Measurements from ENCODE around the gene DCANP1. TPM values are rescaled to one million over a fixed set of nuclear protein-coding genes. Genes with fewer than 3 reads are reported as not detected.
"Not testable (repeated sequence)": the region's sequence is repeated elsewhere in the genome, so short reads cannot be mapped to it uniquely, and the experiment has no call there.

DCANP1 gene
- total RNA-seq (not detected in 2 replicates), polyA plus RNA-seq (not detected in 2 replicates), polyA minus RNA-seq (ENCODE audit: low replicate concordance) (0.52 TPM in 1 of 2 replicates, not detected in the other)
- polyA plus RNA-seq (2012) = not detected in 2 replicates

GRCh38 chr5:135447298-135447929 is at the start of gene DCANP1:
Gene DCANP1 (minus strand): TSS chr5:135447348. CDS start chr5:135447108, 240 bp downstream.
- Histone ChIP-seq H4K20me1 (ENCODE audit: control insufficient read depth, extremely low read depth, insufficient read depth, low read length) (no peaks in the 10 kb centered on the region), H3K4me1 (ENCODE audit: control insufficient read depth, extremely low read depth, insufficient read depth, low read length) (no peaks in the 10 kb centered on the region), H3K36me3 (ENCODE audit: control insufficient read depth, insufficient read depth, low read length) (no peaks in the 10 kb centered on the region), H3K9me3 (ENCODE audit: control insufficient read depth, insufficient read depth, low read depth, low read length) (no peaks in the 10 kb centered on the region), H2AFZ (ENCODE audit: low read length) (no peak within 1 kb of the TSS), H3K9ac (ENCODE audit: insufficient read depth, low read length) (no peak within 1 kb of the TSS), H3K4me2 (ENCODE audit: extremely low read depth, insufficient read depth, low read length) (no peak within 1 kb of the TSS), H3K79me2 (ENCODE audit: control insufficient read depth, insufficient read depth, low read length) (no peaks in the 10 kb centered on the region), H3K27me3 (ENCODE audit: control insufficient read depth, insufficient read depth, low read length) (peaks cover 9% of the 10 kb centered on the region), H3K4me3 (replicated peaks in 1 of 4; ENCODE audit: control extremely low read depth in 1 of 4, insufficient read depth in 1 of 4, low read depth in 3 of 4, low read length in 4 of 4) (no peak within 1 kb of the TSS), H3K27ac (ENCODE audit: insufficient read depth, low read length) (no peak within 1 kb of the TSS)
- DNase-seq (ENCODE audit: low read depth in 2 of 2) = no peak
- no peak for TF ChIP-seq EZH2 (IDR thresholded peaks at IDR 0.05; ENCODE audit: low read length, missing control alignments)
- TF ChIP-seq CTCF (conservative IDR thresholded peaks at IDR 0.05 in 1 of 2, IDR thresholded peaks at IDR 0.05 in 1 of 2; ENCODE audit: low read depth in 1 of 2, low read length in 2 of 2) = no peak

- H2AFZ ChIP-seq (ENCODE audit: low read length); H3K36me3 ChIP-seq (ENCODE audit: control insufficient read depth, insufficient read depth, low read length); H3K9ac ChIP-seq (ENCODE audit: insufficient read depth, low read length); H3K79me2 ChIP-seq (ENCODE audit: control insufficient read depth, insufficient read depth, low read length); H3K4me2 ChIP-seq (ENCODE audit: extremely low read depth, insufficient read depth, low read length); H4K20me1 ChIP-seq (ENCODE audit: control insufficient read depth, extremely low read depth, insufficient read depth, low read length); H3K9me3 ChIP-seq (ENCODE audit: control insufficient read depth, insufficient read depth, low read depth, low read length); H3K4me3 ChIP-seq (replicated peaks in 1 of 4; ENCODE audit: control extremely low read depth in 1 of 4, insufficient read depth in 1 of 4, low read depth in 3 of 4, low read length in 4 of 4); H3K27me3 ChIP-seq (ENCODE audit: control insufficient read depth, insufficient read depth, low read length); H3K4me1 ChIP-seq (ENCODE audit: control insufficient read depth, extremely low read depth, insufficient read depth, low read length); H3K27ac ChIP-seq (ENCODE audit: insufficient read depth, low read length); DNase-seq (ENCODE audit: low read depth in 2 of 2): not testable (repeated sequence)
Measured at GRCh38 chr5:135495531-135495930, 48.4 kb upstream of the DCANP1 start.

- peaks cover 9% of the 10 kb centered on the region for H3K4me1 ChIP-seq (ENCODE audit: control insufficient read depth, extremely low read depth, insufficient read depth, low read length)
- H3K27ac ChIP-seq (ENCODE audit: insufficient read depth, low read length) = no peak overlapping the region
- H3K79me2 ChIP-seq (ENCODE audit: control insufficient read depth, insufficient read depth, low read length) = no peaks in the 10 kb centered on the region
- no peak overlapping the region for H3K4me3 ChIP-seq (replicated peaks in 1 of 4; ENCODE audit: control extremely low read depth in 1 of 4, insufficient read depth in 1 of 4, low read depth in 3 of 4, low read length in 4 of 4)
- H4K20me1 ChIP-seq (ENCODE audit: control insufficient read depth, extremely low read depth, insufficient read depth, low read length) = no peaks in the 10 kb centered on the region
- H3K9me3 ChIP-seq (ENCODE audit: control insufficient read depth, insufficient read depth, low read depth, low read length) = no peaks in the 10 kb centered on the region
- H3K4me2 ChIP-seq (ENCODE audit: extremely low read depth, insufficient read depth, low read length) = no peak overlapping the region
- DNase-seq (ENCODE audit: low read depth in 2 of 2) = no peak
- H2AFZ ChIP-seq (ENCODE audit: low read length) = no peak overlapping the region
- TF ChIP-seq EZH2 (IDR thresholded peaks at IDR 0.05; ENCODE audit: low read length, missing control alignments) = no peak
- no peak for TF ChIP-seq CTCF (conservative IDR thresholded peaks at IDR 0.05 in 1 of 2, IDR thresholded peaks at IDR 0.05 in 1 of 2; ENCODE audit: low read depth in 1 of 2, low read length in 2 of 2)
- H3K27me3 ChIP-seq (ENCODE audit: control insufficient read depth, insufficient read depth, low read length) = no peaks in the 10 kb centered on the region
- no peaks in the 10 kb centered on the region for H3K36me3 ChIP-seq (ENCODE audit: control insufficient read depth, insufficient read depth, low read length)
- H3K9ac ChIP-seq (ENCODE audit: insufficient read depth, low read length) = no peak overlapping the region
Measured at GRCh38 chr5:135494196-135494595, 47.0 kb upstream of the DCANP1 start.

Data from fibroblast of lung (primary cell).